ENCODE results near the gene CELA2B.

- TF ChIP-seq CTCF (IDR thresholded peaks at IDR 0.05) (no peak), POLR2A (IDR thresholded peaks at IDR 0.05) (no peak)
These were observed 30.3 kb upstream of the CELA2B start for GRCh38 chr1:15445390-15446122.
